Neural progenitor cell (in vitro differentiated cells): ENCODE measurements around the gene SPRED2. TPM values are rescaled to one million over a fixed set of nuclear protein-coding genes. Genes with fewer than 3 reads are reported as not detected.

Source experiments
- DNase-seq: peaks from one replicate; pipeline ENCODE4 v3.0.0-alpha.2; 2016; ENCODE audit warnings: low spot score
- H2AFZ ChIP-seq: fragments of 200-600 bp; sonication (generic); replicated peaks from 2 replicates; pipeline ENCODE4 v1.6.1; 2016; ENCODE audit warnings: antibody characterized with exemption
- H3F3A ChIP-seq: fragments of 200-600 bp; sonication (generic); 2 replicates; pipeline ENCODE4 v1.6.1; 2016; ENCODE audit warnings: antibody characterized with exemption, low read depth
- H3K27ac ChIP-seq: fragments of 200-600 bp; sonication (generic); 2 replicates; pipeline ENCODE4 v1.5.1; 2016; ENCODE audit warnings: mild to moderate bottlenecking
- H3K27me3 ChIP-seq: fragments of 200-600 bp; sonication (generic); 2 replicates; pipeline ENCODE4 v1.6.1; 2016; ENCODE audit warnings: mild to moderate bottlenecking, moderate library complexity
- H3K36me3 ChIP-seq: fragments of 200-600 bp; sonication (generic); 2 replicates; pipeline ENCODE4 v1.5.1; 2016
- H3K4me1 ChIP-seq: fragments of 200-600 bp; sonication (generic); 2 replicates; pipeline ENCODE4 v1.6.1; 2016; ENCODE audit warnings: mixed run types
- H3K4me2 ChIP-seq: fragments of 200-600 bp; sonication (generic); 2 replicates; pipeline ENCODE4 v1.6.1; 2016
- H3K4me3 ChIP-seq: fragments of 200-600 bp; sonication (generic); 2 replicates; pipeline ENCODE4 v1.5.1; 2016
- H3K79me2 ChIP-seq: fragments of 200-600 bp; sonication (generic); 2 replicates; pipeline ENCODE4 v1.6.1; 2016; ENCODE audit warnings: low read depth
- H3K9ac ChIP-seq: fragments of 200-600 bp; sonication (generic); 2 replicates; pipeline ENCODE4 v1.6.1; 2016
- H3K9me3 ChIP-seq: fragments of 200-600 bp; sonication (generic); 2 replicates; pipeline ENCODE4 v1.5.1; 2016; ENCODE audit warnings: low read depth
- H4K20me1 ChIP-seq: fragments of 200-600 bp; sonication (generic); 2 replicates; pipeline ENCODE4 v1.6.1; 2016; ENCODE audit warnings: low read depth
- H3K27ac Mint-ChIP-seq: 3 replicates; pipeline ENCODE4 v1.8.0; 2021; ENCODE audit warnings: mixed read lengths
- H3K27me3 Mint-ChIP-seq: 2 replicates; pipeline ENCODE4 v1.8.0; 2022; ENCODE audit warnings: low read depth, mild to moderate bottlenecking, inconsistent platforms, moderate library complexity, mixed read lengths; ENCODE audit not compliant: insufficient read depth
- H3K36me3 Mint-ChIP-seq: 3 replicates; pipeline ENCODE4 v1.8.0; 2021; ENCODE audit warnings: mixed read lengths
- H3K4me1 Mint-ChIP-seq: 3 replicates; pipeline ENCODE4 v1.8.0; 2021; ENCODE audit warnings: mixed read lengths
- H3K4me3 Mint-ChIP-seq: 3 replicates; pipeline ENCODE4 v1.8.0; 2021; ENCODE audit warnings: mild to moderate bottlenecking, moderate library complexity, mixed read lengths
- H3K9me3 Mint-ChIP-seq: 3 replicates; pipeline ENCODE4 v1.8.0; 2020; ENCODE audit warnings: mixed read lengths
- CTCF ChIP-seq: fragments of 200-600 bp; sonication (generic); IDR thresholded peaks from 2 replicates; pipeline ENCODE4 v1.5.1; 2017; ENCODE audit warnings: antibody characterized with exemption, mild to moderate bottlenecking
- EZH2 ChIP-seq: fragments of 200-600 bp; sonication (generic); IDR thresholded peaks from 2 replicates; pipeline ENCODE4 v1.6.1; 2017; ENCODE audit warnings: antibody characterized with exemption, mild to moderate bottlenecking, moderate library complexity
- EZH2phosphoT487 ChIP-seq: fragments of 200-600 bp; sonication (generic); IDR thresholded peaks from 2 replicates; pipeline ENCODE4 v1.6.1; 2017; ENCODE audit warnings: antibody characterized with exemption
- total RNA-seq: library from RNA; depleted of rRNA; stranded (reverse); fragments of >200 nt; gene quantifications from 2 replicates; pipeline ENCODE4 v1.2.3, GENCODE V29; 2015; ENCODE audit warnings: low replicate concordance

SPRED2 gene
- total RNA-seq, 1 donor from 2014 or later = 11.6 TPM

- Histone ChIP-seq H4K20me1 (no peaks in the 10 kb centered on the region), H3K79me2 (no peaks in the 10 kb centered on the region), H2AFZ (no peak overlapping the region), H3K9ac (no peak overlapping the region), H3K4me2 (no peak overlapping the region), H3K9me3 (no peaks in the 10 kb centered on the region), H3K4me3 (no peak overlapping the region), H3K36me3 (no peaks in the 10 kb centered on the region), H3F3A (no peaks in the 10 kb centered on the region), H3K27ac (no peak overlapping the region), H3K4me1 (no peaks in the 10 kb centered on the region), H3K27me3 (no peaks in the 10 kb centered on the region)
- peaks cover 5% of the 10 kb centered on the region for H3K4me1 Mint-ChIP-seq
- no peaks in the 10 kb centered on the region for H3K36me3 Mint-ChIP-seq
- no peak overlapping the region for H3K4me3 Mint-ChIP-seq
- DNase-seq = no peak
- peaks cover 21% of the 10 kb centered on the region for H3K9me3 Mint-ChIP-seq
- TF ChIP-seq EZH2 (no peak), EZH2phosphoT487 (no peak), CTCF (no peak)
- no peak overlapping the region for H3K27ac Mint-ChIP-seq
- H3K27me3 Mint-ChIP-seq = no peaks in the 10 kb centered on the region
Measured at GRCh38 chr2:65475000-65475399, 42.6 kb upstream of the SPRED2 start.

GRCh38 chr2:65473045-65473444 lies 40.6 kb upstream of the SPRED2 start:
- DNase-seq = no peak
- H3K9me3 Mint-ChIP-seq = peaks cover 21% of the 10 kb centered on the region
- Histone ChIP-seq H4K20me1 (no peaks in the 10 kb centered on the region), H3K27ac (no peak overlapping the region), H3K4me3 (no peak overlapping the region), H3F3A (no peaks in the 10 kb centered on the region), H2AFZ (no peak overlapping the region), H3K9me3 (no peaks in the 10 kb centered on the region), H3K4me1 (no peaks in the 10 kb centered on the region), H3K79me2 (no peaks in the 10 kb centered on the region), H3K9ac (no peak overlapping the region), H3K27me3 (no peaks in the 10 kb centered on the region), H3K36me3 (no peaks in the 10 kb centered on the region), H3K4me2 (no peak overlapping the region)
- no peak overlapping the region for H3K4me3 Mint-ChIP-seq
- H3K27me3 Mint-ChIP-seq = peaks cover under 1% of the 10 kb centered on the region
- H3K27ac Mint-ChIP-seq = no peak overlapping the region
- no peaks in the 10 kb centered on the region for H3K4me1 Mint-ChIP-seq
- H3K36me3 Mint-ChIP-seq = no peaks in the 10 kb centered on the region
- TF ChIP-seq CTCF (no peak), EZH2phosphoT487 (no peak), EZH2 (no peak)

GRCh38 chr2:65471409-65471808 lies 39.0 kb upstream of the SPRED2 start:
- Histone ChIP-seq H3K79me2 (no peaks in the 10 kb centered on the region), H3K4me3 (no peak overlapping the region), H4K20me1 (no peaks in the 10 kb centered on the region), H3F3A (no peaks in the 10 kb centered on the region), H2AFZ (no peak overlapping the region), H3K4me2 (no peak overlapping the region), H3K27ac (no peak overlapping the region), H3K9ac (no peak overlapping the region), H3K4me1 (no peaks in the 10 kb centered on the region), H3K36me3 (no peaks in the 10 kb centered on the region), H3K27me3 (no peaks in the 10 kb centered on the region), H3K9me3 (no peaks in the 10 kb centered on the region)
- Mint-ChIP-seq H3K9me3 (peaks cover 14% of the 10 kb centered on the region), H3K36me3 (no peaks in the 10 kb centered on the region), H3K27ac (no peak overlapping the region), H3K27me3 (peaks cover 3% of the 10 kb centered on the region), H3K4me3 (no peak overlapping the region), H3K4me1 (no peaks in the 10 kb centered on the region)
- no peak for DNase-seq
- TF ChIP-seq CTCF = no peak
- TF ChIP-seq EZH2 = no peak
- TF ChIP-seq EZH2phosphoT487 = no peak
